RPMI7951 (cell line): ENCODE results near the gene GALNTL6. TPM values are rescaled to one million over a fixed set of nuclear protein-coding genes. Genes with fewer than 3 reads are reported as not detected.

Experiments
- DNase-seq: peaks from one replicate; pipeline ENCODE4 v3.0.0-alpha.2; 2012; ENCODE audit warnings: low read depth
- total RNA-seq: library from RNA; depleted of rRNA; stranded (reverse); fragments of >200 nt; shearing (Covaris generic); gene quantifications from 2 replicates; pipeline ENCODE4 v1.2.3, GENCODE V29; 2014

GALNTL6 gene
- total RNA-seq, 1 experiment from 2014 or later: not detected

DNA sequence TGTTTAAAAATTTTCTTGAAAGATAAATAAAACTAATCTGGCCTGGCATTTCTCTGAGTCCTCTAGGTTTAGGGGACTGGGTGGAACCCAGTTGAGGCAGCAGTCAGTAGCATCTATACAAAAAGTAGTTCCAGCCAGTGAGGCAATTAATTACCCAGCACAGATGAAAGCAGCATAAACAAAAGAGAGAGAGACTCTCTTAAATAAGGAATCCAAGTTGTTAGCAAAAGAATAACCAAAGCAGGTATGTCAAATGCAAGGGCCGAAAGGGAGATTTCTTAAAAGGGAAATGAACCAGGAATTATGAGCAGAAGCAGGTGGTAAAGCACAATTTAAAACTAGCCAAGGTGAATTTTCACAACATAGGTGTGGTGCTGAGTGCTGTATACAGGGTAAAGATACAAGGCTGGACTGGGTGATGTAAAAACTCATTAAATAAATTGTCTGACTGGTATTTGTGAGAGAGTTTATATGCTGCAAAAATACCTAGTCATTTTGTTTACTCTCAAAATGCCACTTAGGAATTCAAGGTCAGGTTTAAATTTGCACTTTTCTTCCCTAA lies 1260.8 kb downstream of the GALNTL6 start:
- DNase-seq: no peak

DNA sequence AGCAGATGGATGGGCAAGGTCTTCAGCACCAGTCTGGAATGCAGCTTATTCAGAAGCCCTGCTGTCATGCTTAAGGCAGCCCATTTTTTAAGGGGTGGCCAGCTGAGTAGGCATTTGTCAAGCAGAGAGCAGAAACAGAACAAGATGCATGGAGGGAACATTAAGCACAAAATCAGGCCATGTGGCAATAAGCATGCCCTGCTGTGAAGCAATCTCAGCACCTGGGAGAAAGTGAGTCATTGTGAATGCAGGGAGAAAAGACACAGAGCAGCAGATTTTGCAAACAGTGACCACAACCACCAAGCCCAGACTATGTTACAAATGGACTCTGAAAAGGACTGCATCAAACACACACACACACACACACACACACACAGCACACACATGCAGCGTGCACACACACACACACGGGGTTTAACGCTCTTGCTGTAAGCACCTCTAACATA lies 1261.3 kb downstream of the GALNTL6 start:
- DNase-seq: peak; percentile 80

DNA sequence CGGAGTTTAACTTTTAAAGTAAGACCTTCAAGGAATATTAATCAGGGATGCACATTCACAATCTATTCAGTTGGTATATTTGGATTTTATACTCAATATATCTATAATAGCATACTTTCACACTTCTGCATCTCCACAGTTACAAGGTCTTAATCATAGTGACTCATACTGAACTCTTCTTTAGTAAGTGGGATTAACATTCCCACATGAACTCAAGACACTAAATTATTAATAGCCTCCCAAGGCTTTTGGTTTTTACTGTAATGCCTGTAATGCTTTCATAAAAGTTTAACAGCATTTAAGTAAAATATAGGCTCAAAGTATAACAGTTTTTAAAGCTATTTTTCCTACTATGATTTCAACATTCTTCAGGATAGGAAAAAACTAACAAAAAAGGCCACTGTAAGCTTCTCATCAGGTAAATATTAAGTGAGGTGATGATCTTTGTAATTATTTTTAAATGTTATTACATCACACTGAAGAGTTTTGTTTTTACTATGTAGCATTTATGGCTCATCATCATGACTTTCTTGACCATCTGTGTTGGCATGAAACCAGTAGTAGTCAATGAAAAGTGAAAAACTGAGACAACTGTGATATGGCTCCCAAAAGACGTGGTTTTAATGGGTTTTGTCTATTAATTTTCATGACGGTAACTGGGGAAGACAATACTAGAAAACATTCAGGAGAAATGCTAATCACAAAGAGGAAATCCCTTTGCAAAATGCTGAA lies 1263.9 kb downstream of the GALNTL6 start:
- peak; percentile 6 for DNase-seq

DNA sequence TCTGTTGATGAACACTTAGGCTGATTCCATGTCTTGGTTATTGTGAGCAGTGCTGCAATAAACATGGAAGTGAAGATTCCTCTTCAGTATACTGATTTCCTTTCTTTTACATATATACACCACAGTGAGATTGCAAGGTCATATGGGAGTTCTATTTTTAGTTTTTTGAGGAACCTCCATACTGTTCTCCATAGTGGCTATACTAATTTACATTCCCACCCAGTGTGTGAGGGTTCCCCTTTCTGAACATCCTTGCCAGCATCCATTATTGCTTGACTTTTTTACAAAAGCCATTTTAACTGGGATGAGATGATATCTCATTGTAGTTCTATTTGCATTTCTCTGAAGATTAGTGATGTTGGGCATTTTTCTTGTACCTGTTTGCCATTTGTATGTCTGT lies 1274.9 kb downstream of the GALNTL6 start:
- DNase-seq: no peak
